Activated CD4-positive, alpha-beta T cell treated with anti-CD3 and anti-CD28 coated beads, Interleukin-2, amount 50 U/mL, for 1 hour (primary cell): ENCODE data around the gene LRRC72.
"Not testable (repeated sequence)": the region's sequence is repeated elsewhere in the genome, so short reads cannot be mapped to it uniquely, and the experiment has no call there.

Experiments used
- DNase-seq: peaks from one replicate; pipeline ENCODE4 v3.0.0-alpha.2; 2020

LRRC72 gene

DNA sequence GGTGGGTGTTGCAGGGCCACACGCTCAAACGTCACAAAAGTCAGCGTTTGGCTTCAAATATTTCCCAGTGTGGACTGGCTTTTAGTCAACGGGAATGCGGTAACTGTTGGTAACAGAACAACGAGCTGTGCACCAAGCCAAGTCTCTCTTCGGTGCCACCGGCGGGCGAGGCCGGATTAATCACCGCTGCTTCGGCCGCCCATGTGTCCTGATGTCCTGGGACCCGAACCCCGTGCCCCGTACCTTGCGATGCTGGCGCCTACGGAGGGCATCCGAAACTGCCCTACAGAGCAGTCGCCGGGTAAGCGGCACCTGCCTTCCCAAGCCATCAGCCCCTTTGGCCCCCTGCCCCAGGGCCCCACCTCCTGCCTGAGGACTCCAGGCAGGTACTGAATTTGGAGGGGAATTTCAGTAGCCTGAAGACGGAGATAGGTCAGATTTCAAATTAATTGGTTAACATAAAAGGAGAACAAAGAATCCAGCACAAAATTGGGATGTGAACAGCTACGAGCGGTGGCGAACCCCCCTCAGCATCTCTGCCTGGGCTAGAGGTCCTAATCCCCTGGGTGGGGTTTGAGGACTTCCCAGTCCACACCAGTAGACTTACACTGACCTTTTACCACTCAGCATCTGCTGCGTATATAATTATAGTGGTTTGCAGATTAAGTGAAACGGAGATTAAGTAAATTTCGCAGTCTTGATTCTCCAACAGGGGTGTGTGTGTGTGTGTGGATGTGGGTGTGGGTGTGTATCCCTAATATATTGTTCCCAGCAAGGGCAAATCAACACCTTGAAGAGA is at the start of gene LRRC72:
TSS of gene LRRC72 (plus strand) at position 84 of the 799 bp plus-strand sequence. CDS start at position 212, 128 bp downstream.
- DNase-seq = no peak

- no peak for DNase-seq
These were observed 47.5 kb upstream of the LRRC72 start for GRCh38 chr7:16479161-16479560.

GRCh38 chr7:16479591-16479990 is 47.0 kb upstream of the LRRC72 start:
- DNase-seq = no peak

DNA sequence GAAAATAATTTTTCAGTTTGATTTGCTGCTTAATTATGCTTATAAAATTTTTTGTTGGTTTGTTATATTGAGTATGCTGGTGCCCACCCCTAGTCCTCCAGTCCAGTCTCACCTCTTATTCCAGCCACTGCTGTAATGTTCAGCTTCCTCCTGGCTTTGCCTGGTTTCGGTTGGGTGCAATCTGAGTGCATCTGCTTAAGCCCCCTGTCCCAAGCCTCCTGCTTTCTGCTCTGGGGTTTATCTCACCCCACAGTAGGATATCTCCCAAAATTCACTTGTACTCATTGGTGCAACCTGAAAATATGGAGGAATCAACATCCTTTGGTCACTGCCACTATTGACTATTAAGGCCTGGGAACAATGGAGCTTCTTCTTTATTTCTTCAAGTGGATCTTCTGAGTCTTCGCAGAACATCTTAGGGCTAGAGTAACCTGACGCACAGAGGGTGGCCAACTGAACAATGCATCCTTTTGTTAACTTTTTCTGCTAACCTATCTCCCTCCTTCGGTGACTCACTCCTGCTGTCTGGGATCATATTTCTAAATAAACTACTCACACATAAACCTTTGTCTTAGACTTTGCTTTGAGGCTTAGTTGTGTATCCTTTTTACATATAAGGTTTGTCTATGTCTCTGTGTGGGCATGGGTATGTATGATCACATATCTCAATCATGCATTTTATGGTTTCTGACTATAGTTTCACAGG is 42.0 kb upstream of the LRRC72 start:
- DNase-seq = no peak

- no peak for DNase-seq
These were observed 35.5 kb upstream of the LRRC72 start for GRCh38 chr7:16491148-16491547.

DNA sequence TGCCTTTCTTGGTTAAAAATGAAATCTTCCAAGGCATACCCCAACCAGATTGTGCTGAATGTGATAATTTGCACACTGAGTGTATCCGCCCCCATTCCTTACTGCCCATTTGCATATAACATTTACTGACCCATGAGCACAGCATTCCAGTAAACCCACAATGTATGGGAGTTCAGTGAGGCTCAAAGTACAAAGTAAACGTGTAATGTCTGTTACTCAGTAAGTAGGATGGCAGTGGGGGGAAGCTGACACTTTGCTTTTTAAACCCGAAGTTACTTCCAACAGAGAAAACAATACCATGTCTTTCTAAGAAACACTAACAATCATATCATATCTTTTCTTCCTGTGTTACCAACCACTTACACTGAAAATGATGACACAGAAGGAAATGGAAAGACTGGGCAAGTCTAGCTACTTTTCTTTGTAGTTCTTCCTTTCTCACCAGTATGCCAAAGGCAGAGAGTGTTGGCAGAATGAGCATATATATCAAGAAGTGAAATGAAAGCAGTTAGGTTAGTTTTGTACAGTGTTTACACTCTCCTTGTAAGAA is 34.0 kb upstream of the LRRC72 start:
- DNase-seq = no peak

DNA sequence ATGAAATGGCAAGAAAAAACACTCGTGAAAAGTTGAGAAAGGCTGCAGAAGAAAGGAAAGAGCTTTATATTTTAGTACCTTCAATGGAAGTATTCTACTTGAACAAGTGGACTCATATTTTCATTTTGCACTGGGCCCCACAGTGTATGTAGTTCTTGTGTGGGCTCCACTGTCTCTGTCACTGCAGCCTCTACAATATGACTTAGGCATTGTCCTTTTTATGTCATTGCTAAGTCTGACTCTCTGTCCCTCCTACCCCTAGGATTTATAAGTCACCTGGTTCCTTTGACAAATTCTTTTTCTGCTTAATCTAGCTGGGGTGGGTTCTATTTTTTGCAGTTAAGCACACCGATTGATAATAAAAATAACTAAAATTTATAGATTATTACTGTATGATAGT is 33.4 kb upstream of the LRRC72 start:
- DNase-seq = no peak

GRCh38 chr7:16494551-16494950 is 32.1 kb upstream of the LRRC72 start:
- no peak for DNase-seq

DNA sequence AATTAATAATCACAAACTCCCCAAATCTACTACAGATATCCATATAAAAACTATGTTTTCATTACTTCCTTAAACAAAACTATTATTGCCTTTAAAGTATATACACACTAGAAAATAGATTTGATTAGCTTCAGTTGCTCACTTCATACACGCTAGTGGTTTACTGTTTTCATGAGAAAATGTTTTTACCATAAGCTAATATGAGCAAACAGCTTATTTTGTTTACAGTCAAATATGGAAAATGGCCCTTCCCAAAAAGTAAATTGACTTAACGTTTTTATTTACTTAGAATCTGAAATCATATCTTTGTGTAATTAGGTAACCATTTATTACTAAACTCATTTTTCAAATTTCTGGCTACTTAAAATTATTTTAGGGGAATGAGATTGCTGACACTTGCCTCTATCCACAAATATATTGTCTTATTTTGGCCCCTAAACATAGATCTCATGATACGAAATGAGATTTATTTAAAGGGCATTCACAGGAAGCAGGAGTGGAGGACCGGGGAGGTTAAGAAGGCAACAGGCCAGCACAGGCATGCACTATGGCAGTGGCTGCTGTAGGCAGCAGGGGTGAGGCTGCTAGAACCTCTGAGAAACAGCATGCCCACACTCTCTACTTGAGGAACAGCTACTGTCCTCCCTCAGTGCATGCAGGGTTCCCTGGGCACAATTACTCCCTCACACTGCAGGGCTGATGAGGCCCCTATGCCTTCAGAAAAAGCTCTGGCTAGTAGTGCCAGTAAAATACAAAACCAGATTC is 31.5 kb upstream of the LRRC72 start:
- DNase-seq = no peak

DNA sequence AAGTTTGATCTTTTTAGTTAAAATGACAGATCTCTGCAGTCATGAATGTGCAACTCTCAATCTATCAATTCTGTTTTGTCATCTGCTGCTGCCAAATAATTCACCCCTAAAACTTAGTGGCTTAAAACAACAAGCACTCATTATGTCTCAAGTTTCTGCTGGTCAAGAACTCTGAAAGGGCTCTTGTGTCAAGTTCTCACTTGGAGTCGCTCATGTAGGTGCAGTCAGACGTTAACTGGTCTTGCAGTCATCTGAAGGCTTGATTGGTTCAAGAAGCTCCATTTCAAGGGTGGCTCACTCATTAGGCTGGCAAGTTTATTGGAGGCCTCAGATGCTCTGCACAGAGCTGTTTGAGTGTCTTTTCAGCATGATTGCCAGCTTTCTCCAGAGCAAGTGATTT is 28.5 kb upstream of the LRRC72 start:
- DNase-seq = no peak

GRCh38 chr7:16502303-16502702 is 24.3 kb upstream of the LRRC72 start:
- DNase-seq = no peak

DNA sequence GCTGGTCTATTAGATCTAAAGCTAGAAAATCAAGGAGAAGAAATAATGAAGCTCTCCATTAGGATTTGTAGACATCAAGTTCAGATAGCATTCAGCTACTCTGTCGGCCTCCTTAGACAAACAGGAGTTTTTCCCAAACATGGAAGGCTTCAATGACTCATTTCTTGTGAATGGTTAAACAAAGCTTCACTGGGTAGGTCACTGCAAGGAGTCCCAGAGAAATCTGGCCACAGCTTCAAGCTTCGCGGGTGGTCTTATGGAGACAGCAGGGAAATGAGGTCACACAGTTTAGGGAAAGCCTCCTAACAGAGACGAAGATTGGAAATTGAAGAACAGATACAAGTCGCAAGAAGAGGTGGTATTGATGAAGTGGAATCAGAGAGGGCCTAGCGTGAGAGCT is 22.6 kb upstream of the LRRC72 start:
- DNase-seq = no peak

GRCh38 chr7:16506422-16506821 is 20.2 kb upstream of the LRRC72 start:
- not testable (repeated sequence) for DNase-seq

GRCh38 chr7:16509829-16510228 is 16.8 kb upstream of the LRRC72 start:
- DNase-seq = no peak

GRCh38 chr7:16511314-16511713 is 15.3 kb upstream of the LRRC72 start:
- no peak for DNase-seq

DNA sequence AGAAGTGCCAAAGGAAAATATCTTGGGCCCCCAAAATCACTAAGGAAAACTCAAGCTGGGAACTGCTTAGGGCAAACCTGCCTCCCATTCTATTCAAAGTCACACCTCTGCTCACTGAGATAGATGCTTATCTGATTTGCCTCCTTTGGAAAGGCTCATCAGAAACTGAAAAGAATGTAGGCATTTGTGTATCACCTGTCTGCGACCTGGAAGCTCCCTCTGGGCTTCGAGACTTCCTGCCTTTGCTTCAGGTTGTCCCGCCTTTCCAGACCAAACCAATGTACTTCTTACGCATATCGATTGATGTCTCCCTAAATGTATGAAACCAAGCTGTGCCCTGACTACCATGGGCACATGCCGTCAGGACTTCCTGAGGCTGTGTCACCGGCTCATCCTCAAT is 14.5 kb upstream of the LRRC72 start:
- DNase-seq = no peak

- no peak for DNase-seq
These were observed 12.4 kb upstream of the LRRC72 start for GRCh38 chr7:16514271-16514670.

DNA sequence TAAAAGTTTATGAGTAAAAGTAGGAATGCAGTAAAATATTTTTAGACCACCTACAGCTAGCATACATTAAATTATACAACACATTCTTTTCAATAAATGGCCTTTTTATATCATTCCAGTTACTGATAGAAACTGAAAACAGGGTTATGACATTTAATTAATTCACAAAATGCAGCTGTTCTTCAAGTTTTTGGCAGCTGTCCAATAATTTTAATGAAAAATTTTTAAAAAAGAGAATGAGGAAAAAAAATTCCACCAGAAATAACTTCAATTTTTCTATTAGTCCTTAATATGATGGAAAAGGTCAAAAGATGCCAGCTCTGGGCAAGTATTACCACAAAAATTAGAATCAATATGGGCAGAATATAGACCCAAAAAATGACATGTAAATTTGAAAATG is 11.9 kb upstream of the LRRC72 start:
- DNase-seq = no peak

DNA sequence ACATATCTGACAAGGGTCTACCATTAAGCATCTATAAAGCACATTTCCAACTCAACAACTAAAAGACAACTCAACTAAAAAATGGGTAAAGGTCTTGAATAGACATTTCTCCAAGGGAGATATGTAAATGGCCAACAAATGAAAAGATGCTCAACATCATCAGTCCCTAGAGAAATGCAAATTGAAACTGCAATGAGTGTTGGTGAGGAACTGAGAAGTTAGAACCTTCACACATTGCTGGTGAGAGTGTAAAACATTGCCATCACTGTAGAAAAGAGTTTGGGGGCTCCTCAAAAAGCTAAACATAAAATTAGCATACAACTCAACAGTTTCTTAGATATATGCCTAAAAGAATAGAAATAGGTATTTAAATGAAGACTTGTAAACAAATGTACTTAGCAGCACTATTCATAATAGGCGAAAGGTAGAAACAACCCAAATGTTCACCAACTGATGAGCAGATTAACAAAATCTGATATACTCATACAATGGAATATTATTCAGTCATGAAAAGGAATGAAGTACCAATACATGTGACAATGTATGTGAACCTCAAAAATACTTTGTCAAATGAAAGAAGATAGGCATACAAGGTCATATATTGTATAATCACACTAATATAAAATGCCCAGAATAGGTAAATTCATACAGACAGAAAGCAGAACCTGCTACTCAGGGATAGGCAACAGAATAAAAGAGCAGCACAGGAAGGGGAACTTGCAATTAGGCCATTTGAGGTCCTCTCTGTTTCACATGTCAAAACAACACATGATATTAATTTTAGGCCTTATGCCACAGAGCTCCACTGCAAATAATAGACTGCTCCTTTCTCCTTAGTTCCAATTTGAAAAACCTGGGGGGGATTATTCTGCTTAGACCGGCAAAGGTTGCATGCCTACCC is 10.6 kb upstream of the LRRC72 start:
- no peak for DNase-seq

- DNase-seq = not testable (repeated sequence)
These were observed 6.6 kb upstream of the LRRC72 start for GRCh38 chr7:16519985-16520384.

GRCh38 chr7:16524332-16524731 is 2.3 kb upstream of the LRRC72 start:
- no peak for DNase-seq

- no peak for DNase-seq
These were observed 1.9 kb downstream of the LRRC72 start for GRCh38 chr7:16528520-16528919.
